Activated T-cell treated with anti-CD3 and anti-CD28 coated beads, Interleukin-2, amount 50 U/mL, for 4 hours (primary cell): ENCODE results near the gene KATNIP. TPM values are rescaled to one million over a fixed set of nuclear protein-coding genes. Genes with fewer than 3 reads are reported as not detected.

Experiments used
- ATAC-seq, 2 donors: fragments of 200-7000 bp; cut with Tn5 transposase; one replicate each; pipeline ENCODE4 v1.10.0; 2021
- DNase-seq: peaks from one replicate; pipeline ENCODE4 v3.0.0-alpha.2; 2020
- H3K27me3 Mint-ChIP-seq: one replicate; pipeline ENCODE4 v1.8.0; 2021; ENCODE audit warnings: low read depth, mixed read lengths
- H3K36me3 Mint-ChIP-seq: one replicate; pipeline ENCODE4 v1.8.0; 2022; ENCODE audit warnings: mixed read lengths; ENCODE audit not compliant: insufficient read depth
- H3K4me1 Mint-ChIP-seq: one replicate; pipeline ENCODE4 v1.8.0; 2021; ENCODE audit warnings: low read depth, mixed read lengths
- H3K4me3 Mint-ChIP-seq: one replicate; pipeline ENCODE4 v1.8.0; 2021; ENCODE audit warnings: mild to moderate bottlenecking, moderate library complexity, mixed read lengths
- H3K9me3 Mint-ChIP-seq: one replicate; pipeline ENCODE4 v1.8.0; 2021; ENCODE audit warnings: mixed read lengths
- total RNA-seq, 3 donors: library from RNA; stranded (reverse); gene quantifications; one replicate each; pipeline ENCODE4 v1.2.1, GENCODE V29; 2021

KATNIP gene
- total RNA-seq, 3 donors from 2014 or later = 10.7 to 13.5 (median 11.7) TPM

GRCh38 chr16:27522173-27522707 is 27.7 kb upstream of the KATNIP start:
- Mint-ChIP-seq H3K4me3 (no peak overlapping the region), H3K9me3 (no peaks in the 10 kb centered on the region), H3K27me3 (no peaks in the 10 kb centered on the region), H3K4me1 (no peaks in the 10 kb centered on the region), H3K36me3 (peaks cover 41% of the 10 kb centered on the region)
- no peak for DNase-seq
- ATAC-seq = no peak

GRCh38 chr16:27526180-27526579 is 23.8 kb upstream of the KATNIP start:
- Mint-ChIP-seq H3K27me3 (no peaks in the 10 kb centered on the region), H3K4me1 (no peaks in the 10 kb centered on the region), H3K9me3 (no peaks in the 10 kb centered on the region), H3K36me3 (peaks cover 54% of the 10 kb centered on the region), H3K4me3 (no peak overlapping the region)
- DNase-seq (no peak), ATAC-seq (no peak)

- DNase-seq (no peak), ATAC-seq (no peak)
- H3K4me1 Mint-ChIP-seq = no peaks in the 10 kb centered on the region
- no peak overlapping the region for H3K4me3 Mint-ChIP-seq
- H3K36me3 Mint-ChIP-seq = peaks cover 64% of the 10 kb centered on the region
- no peaks in the 10 kb centered on the region for H3K27me3 Mint-ChIP-seq
- H3K9me3 Mint-ChIP-seq = no peaks in the 10 kb centered on the region
Measured at GRCh38 chr16:27528294-27528693, 21.6 kb upstream of the KATNIP start.

- DNase-seq (no peak), ATAC-seq (no peak)
- Mint-ChIP-seq H3K4me1 (no peaks in the 10 kb centered on the region), H3K9me3 (no peaks in the 10 kb centered on the region), H3K27me3 (no peaks in the 10 kb centered on the region), H3K36me3 (peaks cover 71% of the 10 kb centered on the region), H3K4me3 (no peak overlapping the region)
Measured at GRCh38 chr16:27529962-27530361, 20.0 kb upstream of the KATNIP start.

- Mint-ChIP-seq H3K27me3 (no peaks in the 10 kb centered on the region), H3K9me3 (no peaks in the 10 kb centered on the region), H3K4me1 (no peaks in the 10 kb centered on the region), H3K4me3 (no peak overlapping the region), H3K36me3 (peaks cover 72% of the 10 kb centered on the region)
- ATAC-seq (no peak), DNase-seq (no peak)
Measured at GRCh38 chr16:27531186-27531585, 18.8 kb upstream of the KATNIP start.

- ATAC-seq (no peak), DNase-seq (no peak)
- no peaks in the 10 kb centered on the region for H3K9me3 Mint-ChIP-seq
- H3K36me3 Mint-ChIP-seq = peaks cover 73% of the 10 kb centered on the region
- no peaks in the 10 kb centered on the region for H3K4me1 Mint-ChIP-seq
- no peak overlapping the region for H3K4me3 Mint-ChIP-seq
- no peaks in the 10 kb centered on the region for H3K27me3 Mint-ChIP-seq
Measured at GRCh38 chr16:27531826-27532800, 17.8 kb upstream of the KATNIP start.

GRCh38 chr16:27534256-27534655 is 15.7 kb upstream of the KATNIP start:
- no peak overlapping the region for H3K4me3 Mint-ChIP-seq
- H3K4me1 Mint-ChIP-seq = peaks cover 2% of the 10 kb centered on the region
- peaks cover 72% of the 10 kb centered on the region for H3K36me3 Mint-ChIP-seq
- DNase-seq = no peak
- no peaks in the 10 kb centered on the region for H3K27me3 Mint-ChIP-seq
- no peak for ATAC-seq
- H3K9me3 Mint-ChIP-seq = no peaks in the 10 kb centered on the region

GRCh38 chr16:27538528-27538927 is 11.4 kb upstream of the KATNIP start:
- Mint-ChIP-seq H3K4me3 (no peak overlapping the region), H3K36me3 (peaks cover 68% of the 10 kb centered on the region), H3K9me3 (no peaks in the 10 kb centered on the region), H3K4me1 (peaks cover 2% of the 10 kb centered on the region), H3K27me3 (no peaks in the 10 kb centered on the region)
- ATAC-seq = no peak
- no peak for DNase-seq

- Mint-ChIP-seq H3K4me3 (no peak overlapping the region), H3K9me3 (no peaks in the 10 kb centered on the region), H3K27me3 (no peaks in the 10 kb centered on the region), H3K36me3 (peaks cover 67% of the 10 kb centered on the region), H3K4me1 (peaks cover 2% of the 10 kb centered on the region)
- ATAC-seq (no peak), DNase-seq (no peak)
Measured at GRCh38 chr16:27539120-27539519, 10.8 kb upstream of the KATNIP start.

- Mint-ChIP-seq H3K4me1 (peaks cover 2% of the 10 kb centered on the region), H3K36me3 (peaks cover 68% of the 10 kb centered on the region), H3K27me3 (no peaks in the 10 kb centered on the region), H3K4me3 (no peak overlapping the region), H3K9me3 (no peaks in the 10 kb centered on the region)
- DNase-seq (no peak), ATAC-seq (no peak)
Measured at GRCh38 chr16:27539636-27540035, 10.3 kb upstream of the KATNIP start.

- no peak overlapping the region for H3K4me3 Mint-ChIP-seq
- peaks cover 20% of the 10 kb centered on the region for H3K4me1 Mint-ChIP-seq
- H3K36me3 Mint-ChIP-seq = peaks cover 46% of the 10 kb centered on the region
- DNase-seq (no peak), ATAC-seq (no peak)
- H3K9me3 Mint-ChIP-seq = no peaks in the 10 kb centered on the region
- no peaks in the 10 kb centered on the region for H3K27me3 Mint-ChIP-seq
Measured at GRCh38 chr16:27543801-27544200, 6.1 kb upstream of the KATNIP start.

- Mint-ChIP-seq H3K4me1 (peaks cover 25% of the 10 kb centered on the region), H3K36me3 (peaks cover 38% of the 10 kb centered on the region)
Measured at GRCh38 chr16:27544671-27545070, 5.3 kb upstream of the KATNIP start.

GRCh38 chr16:27547134-27547533 is 2.8 kb upstream of the KATNIP start:
- DNase-seq (no peak), ATAC-seq (no peak)
- Mint-ChIP-seq H3K36me3 (peaks cover 21% of the 10 kb centered on the region), H3K4me1 (peaks cover 38% of the 10 kb centered on the region), H3K27me3 (no peaks in the 10 kb centered on the region), H3K4me3 (peak overlapping the region; percentile 3), H3K9me3 (no peaks in the 10 kb centered on the region)

More at GRCh38 chr16:27544671-27545070, 5.3 kb upstream of the KATNIP start:
- ATAC-seq (no peak), DNase-seq (no peak)
- H3K9me3 Mint-ChIP-seq = no peaks in the 10 kb centered on the region
- H3K27me3 Mint-ChIP-seq = no peaks in the 10 kb centered on the region
- H3K4me3 Mint-ChIP-seq = no peak overlapping the region

GRCh38 chr16:27547851-27548250 is 2.1 kb upstream of the KATNIP start:
- Mint-ChIP-seq H3K4me3 (no peak overlapping the region), H3K36me3 (peaks cover 17% of the 10 kb centered on the region), H3K4me1 (peaks cover 38% of the 10 kb centered on the region), H3K27me3 (no peaks in the 10 kb centered on the region), H3K9me3 (no peaks in the 10 kb centered on the region)
- ATAC-seq (no peak), DNase-seq (no peak)

GRCh38 chr16:27549464-27549745 is 539 bp upstream of the KATNIP start:
- Mint-ChIP-seq H3K36me3 (peaks cover 7% of the 10 kb centered on the region), H3K4me1 (peaks cover 38% of the 10 kb centered on the region), H3K27me3 (no peaks in the 10 kb centered on the region), H3K4me3 (peak overlapping the region; percentile 99), H3K9me3 (no peaks in the 10 kb centered on the region)
- no peak for DNase-seq
- ATAC-seq = peak; percentile 41 to 47
